ENCODE data around the gene ATP10A.

- TF ChIP-seq ARNTL (CRISPR knock-in tag; IDR thresholded peaks at IDR 0.05; ENCODE audit: borderline replicate concordance, low read depth) (no peak), PATZ1 (CRISPR knock-in tag; IDR thresholded peaks at IDR 0.05; ENCODE audit: borderline replicate concordance) (no peak), ZFP3 (CRISPR knock-in tag; IDR thresholded peaks at IDR 0.05) (no peak), ZNF70 (CRISPR knock-in tag; IDR thresholded peaks at IDR 0.05) (no peak)
- TF ChIP-seq, protein P1, sequence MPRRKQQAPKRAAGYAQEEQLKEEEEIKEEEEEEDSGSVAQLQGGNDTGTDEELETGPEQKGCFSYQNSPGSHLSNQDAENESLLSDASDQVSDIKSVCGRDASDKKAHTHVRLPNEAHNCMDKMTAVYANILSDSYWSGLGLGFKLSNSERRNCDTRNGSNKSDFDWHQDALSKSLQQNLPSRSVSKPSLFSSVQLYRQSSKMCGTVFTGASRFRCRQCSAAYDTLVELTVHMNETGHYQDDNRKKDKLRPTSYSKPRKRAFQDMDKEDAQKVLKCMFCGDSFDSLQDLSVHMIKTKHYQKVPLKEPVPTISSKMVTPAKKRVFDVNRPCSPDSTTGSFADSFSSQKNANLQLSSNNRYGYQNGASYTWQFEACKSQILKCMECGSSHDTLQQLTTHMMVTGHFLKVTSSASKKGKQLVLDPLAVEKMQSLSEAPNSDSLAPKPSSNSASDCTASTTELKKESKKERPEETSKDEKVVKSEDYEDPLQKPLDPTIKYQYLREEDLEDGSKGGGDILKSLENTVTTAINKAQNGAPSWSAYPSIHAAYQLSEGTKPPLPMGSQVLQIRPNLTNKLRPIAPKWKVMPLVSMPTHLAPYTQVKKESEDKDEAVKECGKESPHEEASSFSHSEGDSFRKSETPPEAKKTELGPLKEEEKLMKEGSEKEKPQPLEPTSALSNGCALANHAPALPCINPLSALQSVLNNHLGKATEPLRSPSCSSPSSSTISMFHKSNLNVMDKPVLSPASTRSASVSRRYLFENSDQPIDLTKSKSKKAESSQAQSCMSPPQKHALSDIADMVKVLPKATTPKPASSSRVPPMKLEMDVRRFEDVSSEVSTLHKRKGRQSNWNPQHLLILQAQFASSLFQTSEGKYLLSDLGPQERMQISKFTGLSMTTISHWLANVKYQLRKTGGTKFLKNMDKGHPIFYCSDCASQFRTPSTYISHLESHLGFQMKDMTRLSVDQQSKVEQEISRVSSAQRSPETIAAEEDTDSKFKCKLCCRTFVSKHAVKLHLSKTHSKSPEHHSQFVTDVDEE (CRISPR knock-in tag; IDR thresholded peaks at IDR 0.05): no peak
Measured at GRCh38 chr15:25864966-25865365, 1.8 kb upstream of the ATP10A start.
